Endothelial cell (in vitro differentiated cells): ENCODE measurements around the gene DISC1. TPM values are rescaled to one million over a fixed set of nuclear protein-coding genes. Genes with fewer than 3 reads are reported as not detected.

Experiments
- DNase-seq: peaks from one replicate; pipeline ENCODE4 v3.0.0; 2021; ENCODE audit warnings: low spot score
- H3K27ac Mint-ChIP-seq: one replicate; pipeline ENCODE4 v1.8.0; 2021; ENCODE audit warnings: mixed read lengths, inconsistent platforms; ENCODE audit not compliant: unreplicated experiment
- H3K27me3 Mint-ChIP-seq: one replicate; pipeline ENCODE4 v1.8.0; 2021; ENCODE audit warnings: mild to moderate bottlenecking, moderate library complexity, mixed read lengths, inconsistent platforms; ENCODE audit not compliant: unreplicated experiment
- H3K36me3 Mint-ChIP-seq: one replicate; pipeline ENCODE4 v1.8.0; 2021; ENCODE audit warnings: mild to moderate bottlenecking, low read depth, mixed read lengths, inconsistent platforms; ENCODE audit not compliant: unreplicated experiment
- H3K4me1 Mint-ChIP-seq: one replicate; pipeline ENCODE4 v1.8.0; 2021; ENCODE audit warnings: mild to moderate bottlenecking, mixed read lengths, inconsistent platforms; ENCODE audit not compliant: unreplicated experiment
- H3K4me3 Mint-ChIP-seq: one replicate; pipeline ENCODE4 v1.8.0; 2021; ENCODE audit warnings: mild to moderate bottlenecking, mixed read lengths, inconsistent platforms; ENCODE audit not compliant: unreplicated experiment
- H3K9me3 Mint-ChIP-seq: one replicate; pipeline ENCODE4 v1.8.0; 2021; ENCODE audit warnings: mixed read lengths, inconsistent platforms; ENCODE audit not compliant: unreplicated experiment
- total RNA-seq: library from RNA; stranded (reverse); fragmentation: NEBNext Ultra II Directional; extraction: Animal tissue kit (Norgen Biotek cat#: 25700); gene quantifications from one replicate; pipeline ENCODE4 v1.2.1, GENCODE V29; 2021; ENCODE audit not compliant: unreplicated experiment
- TF ChIP-seq, protein P1 (sequence below): fragments of 200-600 bp; sonication (generic); IDR thresholded peaks from one replicate; pipeline ENCODE4 v1.5.0; 2021; ENCODE audit warnings: antibody characterized with exemption; ENCODE audit not compliant: unreplicated experiment

The DISC1 gene
- total RNA-seq, 1 donor from 2014 or later, result 82.5 TPM

DNA sequence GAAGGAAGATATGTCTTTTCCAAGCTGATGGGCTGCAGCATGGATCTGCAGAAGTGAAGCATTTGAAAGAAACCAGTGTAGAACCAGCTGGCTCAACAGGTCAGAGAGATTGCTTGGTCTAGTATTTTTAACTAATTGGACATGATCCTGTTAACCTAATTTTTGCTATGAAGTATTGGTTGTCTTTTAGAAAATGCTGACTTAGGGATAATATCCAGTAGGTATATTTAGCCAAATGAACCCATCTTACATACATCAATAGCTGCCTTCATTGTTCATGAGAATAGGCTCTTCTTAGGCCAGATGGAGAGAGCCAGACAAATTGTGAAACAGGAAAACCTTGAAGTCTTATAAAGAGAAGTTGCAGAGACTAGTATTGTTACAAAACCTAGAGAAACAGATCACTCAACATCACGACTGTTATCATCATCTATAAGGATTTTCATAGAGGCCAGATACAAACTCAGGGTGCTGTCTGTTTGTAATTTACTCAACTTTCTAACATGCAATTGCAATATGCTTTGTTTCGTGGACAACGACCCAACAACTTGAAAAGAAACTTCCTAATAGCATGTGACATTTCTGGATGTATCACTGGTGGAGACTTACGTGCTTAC lies 148.2 kb downstream of the DISC1 start:
- TF ChIP-seq, protein P1, sequence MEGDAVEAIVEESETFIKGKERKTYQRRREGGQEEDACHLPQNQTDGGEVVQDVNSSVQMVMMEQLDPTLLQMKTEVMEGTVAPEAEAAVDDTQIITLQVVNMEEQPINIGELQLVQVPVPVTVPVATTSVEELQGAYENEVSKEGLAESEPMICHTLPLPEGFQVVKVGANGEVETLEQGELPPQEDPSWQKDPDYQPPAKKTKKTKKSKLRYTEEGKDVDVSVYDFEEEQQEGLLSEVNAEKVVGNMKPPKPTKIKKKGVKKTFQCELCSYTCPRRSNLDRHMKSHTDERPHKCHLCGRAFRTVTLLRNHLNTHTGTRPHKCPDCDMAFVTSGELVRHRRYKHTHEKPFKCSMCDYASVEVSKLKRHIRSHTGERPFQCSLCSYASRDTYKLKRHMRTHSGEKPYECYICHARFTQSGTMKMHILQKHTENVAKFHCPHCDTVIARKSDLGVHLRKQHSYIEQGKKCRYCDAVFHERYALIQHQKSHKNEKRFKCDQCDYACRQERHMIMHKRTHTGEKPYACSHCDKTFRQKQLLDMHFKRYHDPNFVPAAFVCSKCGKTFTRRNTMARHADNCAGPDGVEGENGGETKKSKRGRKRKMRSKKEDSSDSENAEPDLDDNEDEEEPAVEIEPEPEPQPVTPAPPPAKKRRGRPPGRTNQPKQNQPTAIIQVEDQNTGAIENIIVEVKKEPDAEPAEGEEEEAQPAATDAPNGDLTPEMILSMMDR, result no peak
- H3K36me3 Mint-ChIP-seq, result peaks cover 57% of the 10 kb centered on the region
- no peak for DNase-seq
- no peaks in the 10 kb centered on the region for H3K9me3 Mint-ChIP-seq
- H3K4me1 Mint-ChIP-seq, result peaks cover 25% of the 10 kb centered on the region
- H3K27me3 Mint-ChIP-seq, result peaks cover 8% of the 10 kb centered on the region
- H3K4me3 Mint-ChIP-seq, result peak overlapping the region; percentile 29
- no peak overlapping the region for H3K27ac Mint-ChIP-seq

DNA sequence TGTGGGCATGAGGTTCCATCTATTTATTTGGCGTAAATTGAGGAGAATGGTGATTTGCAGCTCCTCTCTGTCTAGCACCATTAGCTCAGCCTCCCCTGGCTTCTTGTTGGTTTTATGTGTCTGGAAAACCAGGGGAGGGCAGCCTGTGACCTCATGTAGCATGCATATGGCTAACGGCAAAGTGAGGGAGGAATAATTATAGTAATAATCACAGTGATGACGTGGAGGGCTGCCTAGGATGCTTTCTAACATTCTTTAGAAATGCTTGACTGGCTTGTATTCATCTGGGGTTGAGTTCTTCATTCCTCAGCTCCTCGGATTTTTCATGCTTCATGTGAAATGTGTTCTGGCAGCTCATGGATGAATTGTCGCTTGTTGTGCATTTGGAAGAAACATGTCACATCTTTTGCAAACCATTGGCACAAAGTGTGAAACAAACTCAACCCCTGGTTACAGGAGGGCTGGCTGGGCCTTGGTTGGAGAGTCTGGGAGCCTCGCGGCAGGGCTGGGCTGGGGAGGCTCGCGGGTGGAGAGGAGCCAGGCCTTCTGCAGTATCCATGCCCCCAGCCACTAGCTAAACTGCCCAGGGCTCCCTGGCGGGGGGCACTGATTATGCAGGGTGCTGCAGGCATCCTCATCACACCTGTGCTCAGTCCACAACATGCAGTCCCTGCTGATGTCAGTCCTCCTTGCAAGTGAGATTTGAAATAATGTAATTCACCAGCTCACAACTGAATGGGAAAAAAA lies 149.6 kb downstream of the DISC1 start:
- TF ChIP-seq, protein P1, result no peak
- DNase-seq, result no peak
- H3K27me3 Mint-ChIP-seq, result peaks cover 8% of the 10 kb centered on the region
- peaks cover 47% of the 10 kb centered on the region for H3K36me3 Mint-ChIP-seq
- no peak overlapping the region for H3K4me3 Mint-ChIP-seq
- no peak overlapping the region for H3K27ac Mint-ChIP-seq
- peaks cover 25% of the 10 kb centered on the region for H3K4me1 Mint-ChIP-seq
- H3K9me3 Mint-ChIP-seq, result no peaks in the 10 kb centered on the region

DNA sequence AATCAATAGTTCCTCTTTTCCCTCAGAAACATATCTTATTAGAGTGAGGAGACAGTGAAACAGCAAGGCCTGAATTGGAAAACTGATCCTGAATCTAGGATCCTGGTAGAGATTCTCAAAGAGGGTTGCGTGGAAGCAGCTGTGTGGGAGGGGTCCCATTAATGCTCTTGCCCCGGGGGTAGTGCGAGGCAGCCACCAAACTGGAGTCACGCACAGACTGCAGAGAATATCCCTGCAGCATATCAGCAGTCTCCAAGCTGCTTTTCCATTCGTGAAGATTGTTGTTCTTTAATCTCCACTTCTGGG lies 150.1 kb downstream of the DISC1 start:
- peaks cover 8% of the 10 kb centered on the region for H3K27me3 Mint-ChIP-seq
- TF ChIP-seq, protein P1, result no peak
- DNase-seq, result no peak
- H3K4me1 Mint-ChIP-seq, result peaks cover 29% of the 10 kb centered on the region
- no peak overlapping the region for H3K4me3 Mint-ChIP-seq
- H3K9me3 Mint-ChIP-seq, result no peaks in the 10 kb centered on the region
- H3K27ac Mint-ChIP-seq, result no peak overlapping the region
- peaks cover 45% of the 10 kb centered on the region for H3K36me3 Mint-ChIP-seq

DNA sequence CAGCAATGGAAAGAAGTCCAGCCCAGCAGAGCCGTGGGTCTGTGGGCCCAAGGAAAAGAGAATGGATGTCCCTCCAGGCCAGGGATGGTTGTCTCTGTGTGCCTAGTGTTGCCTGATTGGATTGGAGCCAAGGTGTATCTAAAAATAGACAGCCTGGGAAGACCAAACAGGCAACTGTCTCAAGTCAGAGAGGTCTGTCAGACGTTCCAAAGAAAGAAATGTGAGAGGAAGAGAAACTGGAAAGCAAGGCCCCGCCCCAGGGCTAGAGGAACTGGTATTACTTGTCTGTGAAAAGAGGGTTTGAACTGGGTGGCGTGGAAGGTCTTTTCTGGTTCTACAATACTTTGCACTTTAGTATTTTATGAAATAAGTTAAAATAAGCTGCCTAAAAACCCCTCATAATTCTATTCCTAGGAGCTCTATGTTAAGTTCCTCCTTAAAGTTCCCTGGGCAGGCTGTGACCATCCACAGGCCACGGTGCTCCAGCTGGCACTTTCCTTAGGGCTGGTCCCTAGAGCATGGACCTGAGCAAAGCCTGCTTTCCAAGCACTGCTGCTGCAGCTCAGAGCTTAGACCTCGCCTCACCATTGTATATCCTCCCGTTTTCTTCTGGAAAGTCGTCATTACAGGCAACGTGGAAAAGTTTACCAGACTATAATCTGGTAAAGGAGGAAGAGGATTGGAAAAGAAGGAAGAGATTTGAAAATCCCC lies 151.6 kb downstream of the DISC1 start:
- Mint-ChIP-seq H3K4me1 (peaks cover 36% of the 10 kb centered on the region), H3K9me3 (no peaks in the 10 kb centered on the region), H3K27me3 (peaks cover 8% of the 10 kb centered on the region), H3K36me3 (peaks cover 32% of the 10 kb centered on the region), H3K27ac (no peak overlapping the region), H3K4me3 (no peak overlapping the region)
- TF ChIP-seq, protein P1, result no peak
- no peak for DNase-seq

DNA sequence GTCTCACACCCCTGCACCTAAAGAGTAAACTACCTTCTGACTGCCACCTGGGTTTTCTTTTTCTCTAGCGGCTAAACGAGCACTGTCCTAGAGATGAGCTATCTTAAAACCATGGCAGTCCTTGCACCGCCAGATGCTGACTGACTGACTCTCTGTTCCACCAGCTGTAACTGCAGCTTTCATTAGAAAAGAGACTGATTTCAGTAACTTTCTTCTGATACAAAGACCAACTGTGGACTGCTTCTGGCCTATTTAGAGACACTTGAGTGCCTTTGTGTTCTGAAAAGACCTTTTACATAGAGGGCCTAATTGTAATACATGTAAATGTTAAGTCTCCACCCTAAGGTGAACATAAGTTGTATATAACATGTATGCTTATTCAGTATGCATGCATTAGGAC lies 152.5 kb downstream of the DISC1 start:
- Mint-ChIP-seq H3K4me1 (peaks cover 36% of the 10 kb centered on the region), H3K36me3 (peaks cover 26% of the 10 kb centered on the region), H3K27ac (no peak overlapping the region), H3K9me3 (no peaks in the 10 kb centered on the region), H3K4me3 (no peak overlapping the region), H3K27me3 (peaks cover 6% of the 10 kb centered on the region)
- TF ChIP-seq, protein P1, result no peak
- DNase-seq, result no peak
